Endodermal cell (in vitro differentiated cells): Measurements from ENCODE around the gene GAS6. TPM values are rescaled to one million over a fixed set of nuclear protein-coding genes. Genes with fewer than 3 reads are reported as not detected.
A peak's percentile ranks its signal among the peaks of the same experiment; 100 is the strongest.

Experiments used
- DNase-seq: peaks from one replicate; pipeline ENCODE4 v3.0.0-alpha.2; 2017
- H3K27ac ChIP-seq: 2 replicates; pipeline ENCODE4 v1.5.1; 2013; ENCODE audit warnings: mild to moderate bottlenecking, low read depth, low read length, moderate library complexity
- H3K27me3 ChIP-seq: 2 replicates; pipeline ENCODE4 v1.6.1; 2013; ENCODE audit warnings: mild to moderate bottlenecking, low read length, moderate library complexity; ENCODE audit not compliant: insufficient read depth, control insufficient read depth, poor library complexity, severe bottlenecking
- H3K36me3 ChIP-seq: 2 replicates; pipeline ENCODE4 v1.7.0; 2013; ENCODE audit warnings: mild to moderate bottlenecking, low read length, moderate library complexity; ENCODE audit not compliant: control insufficient read depth, insufficient read depth
- H3K4me1 ChIP-seq: one replicate; pipeline ENCODE4 v1.7.0; 2013; ENCODE audit warnings: low read length; ENCODE audit not compliant: control insufficient read depth, insufficient read depth
- H3K4me3 ChIP-seq: 2 replicates; pipeline ENCODE4 v1.5.1; 2013; ENCODE audit warnings: mild to moderate bottlenecking, low read length, moderate library complexity
- H3K9ac ChIP-seq: 2 replicates; pipeline ENCODE4 v1.6.1; 2013; ENCODE audit warnings: mild to moderate bottlenecking, low read length, moderate library complexity; ENCODE audit not compliant: poor library complexity, severe bottlenecking; ENCODE audit errors: extremely low read depth
- H3K9me3 ChIP-seq: 2 replicates; pipeline ENCODE4 v1.6.1; 2013; ENCODE audit warnings: mild to moderate bottlenecking, low read length, moderate library complexity; ENCODE audit not compliant: control insufficient read depth
- H3K27ac Mint-ChIP-seq: 2 replicates; pipeline ENCODE4 v1.8.0; 2020; ENCODE audit warnings: mixed read lengths
- H3K27me3 Mint-ChIP-seq: 2 replicates; pipeline ENCODE4 v1.8.0; 2021; ENCODE audit warnings: mild to moderate bottlenecking, mixed read lengths; ENCODE audit not compliant: insufficient read depth
- H3K36me3 Mint-ChIP-seq: 2 replicates; pipeline ENCODE4 v1.8.0; 2020; ENCODE audit warnings: low read depth, mixed read lengths
- H3K4me1 Mint-ChIP-seq: 2 replicates; pipeline ENCODE4 v1.8.0; 2020; ENCODE audit warnings: mixed read lengths
- H3K4me3 Mint-ChIP-seq: 2 replicates; pipeline ENCODE4 v1.8.0; 2020; ENCODE audit warnings: mild to moderate bottlenecking, moderate library complexity, mixed read lengths
- H3K9me3 Mint-ChIP-seq: 2 replicates; pipeline ENCODE4 v1.8.0; 2020; ENCODE audit warnings: mild to moderate bottlenecking, mixed read lengths
- WGBS, 2 experiments: methylation state at CpG; one replicate each; pipeline versions ENCODE4 v1.1.5 to v1.1.7; 2013; ENCODE audit warnings: missing lambda C conversion rate in 2 of 2, mixed read lengths in 1 of 2; ENCODE audit not compliant: insufficient coverage in 1 of 2, insufficient read length in 1 of 2; 5-methylcytosine and 5-hydroxymethylcytosine counted together
- total RNA-seq, 2 donors: library from RNA; stranded (reverse); fragmentation: NEBNext Ultra II Directional in 1 of 2; extraction: Animal tissue kit (Norgen Biotek cat#: 25700) in 1 of 2; gene quantifications; 2 replicates in 1 of 2; 3 replicates in 1 of 2; pipeline ENCODE4 v1.2.1, GENCODE V29; 2021
- TF ChIP-seq, protein P1 (sequence below): fragments of 200-600 bp; sonication (generic); conservative IDR thresholded peaks from 2 replicates; pipeline ENCODE4 v1.5.0; 2021; ENCODE audit warnings: antibody characterized with exemption, mild to moderate bottlenecking

Gene GAS6
- total RNA-seq, 2 donors from 2014 or later = 45.7 to 49.6 TPM

DNA sequence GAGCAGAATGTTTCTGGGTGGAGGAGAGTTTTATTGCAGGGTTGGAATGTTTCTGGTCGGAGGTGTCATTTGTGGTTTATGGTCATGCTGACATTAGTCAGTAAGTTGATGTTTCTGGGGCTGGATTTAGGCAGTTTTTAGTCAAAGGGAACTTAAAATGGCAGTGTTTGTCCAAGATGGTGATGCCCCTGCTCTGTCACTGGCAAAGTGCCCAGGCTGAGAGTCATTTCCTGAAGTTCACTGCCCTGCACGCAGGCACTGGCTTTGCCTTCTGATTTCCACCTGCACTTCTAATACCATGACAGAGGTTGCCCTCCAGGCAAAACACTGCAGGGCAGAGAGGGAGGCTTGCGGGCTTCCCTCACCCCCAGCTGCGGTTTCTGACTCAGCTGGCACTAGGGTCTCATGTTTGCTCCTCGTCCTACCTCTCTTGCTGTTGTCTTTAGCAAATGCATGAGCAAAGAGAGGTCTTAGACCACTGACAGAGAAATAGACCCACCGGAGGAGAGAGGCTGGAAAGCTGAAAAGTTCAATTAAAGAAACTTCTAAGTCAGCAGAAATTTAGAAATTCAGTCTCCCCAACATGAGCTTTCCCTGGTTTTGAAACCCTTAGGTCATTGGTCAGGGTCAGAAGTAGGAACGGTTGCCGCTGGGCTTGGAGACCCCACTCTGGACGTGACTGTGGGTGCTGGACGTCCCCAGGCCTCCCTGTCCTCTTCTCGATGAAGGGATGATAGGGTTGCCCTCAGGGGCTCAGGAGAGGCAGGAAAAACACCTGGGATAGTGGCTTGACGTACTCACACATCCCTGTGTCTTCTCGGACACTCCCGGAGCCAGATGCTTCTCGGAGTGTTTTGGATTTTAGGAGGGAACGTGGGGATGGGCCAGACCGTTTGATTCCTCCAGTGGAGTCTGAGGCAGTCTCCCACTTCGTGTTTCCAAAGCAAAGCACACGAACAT lies 78.5 kb downstream of the GAS6 start:
- H3K27me3 Mint-ChIP-seq = peaks cover 2% of the 10 kb centered on the region
- Histone ChIP-seq H3K4me3 (no peak overlapping the region), H3K9me3 (no peaks in the 10 kb centered on the region), H3K4me1 (no peaks in the 10 kb centered on the region), H3K27ac (no peak overlapping the region), H3K36me3 (no peaks in the 10 kb centered on the region), H3K9ac (no peak overlapping the region), H3K27me3 (peaks cover 5% of the 10 kb centered on the region)
- peak; percentile 24 for DNase-seq
- no peaks in the 10 kb centered on the region for H3K4me1 Mint-ChIP-seq
- TF ChIP-seq, protein P1, sequence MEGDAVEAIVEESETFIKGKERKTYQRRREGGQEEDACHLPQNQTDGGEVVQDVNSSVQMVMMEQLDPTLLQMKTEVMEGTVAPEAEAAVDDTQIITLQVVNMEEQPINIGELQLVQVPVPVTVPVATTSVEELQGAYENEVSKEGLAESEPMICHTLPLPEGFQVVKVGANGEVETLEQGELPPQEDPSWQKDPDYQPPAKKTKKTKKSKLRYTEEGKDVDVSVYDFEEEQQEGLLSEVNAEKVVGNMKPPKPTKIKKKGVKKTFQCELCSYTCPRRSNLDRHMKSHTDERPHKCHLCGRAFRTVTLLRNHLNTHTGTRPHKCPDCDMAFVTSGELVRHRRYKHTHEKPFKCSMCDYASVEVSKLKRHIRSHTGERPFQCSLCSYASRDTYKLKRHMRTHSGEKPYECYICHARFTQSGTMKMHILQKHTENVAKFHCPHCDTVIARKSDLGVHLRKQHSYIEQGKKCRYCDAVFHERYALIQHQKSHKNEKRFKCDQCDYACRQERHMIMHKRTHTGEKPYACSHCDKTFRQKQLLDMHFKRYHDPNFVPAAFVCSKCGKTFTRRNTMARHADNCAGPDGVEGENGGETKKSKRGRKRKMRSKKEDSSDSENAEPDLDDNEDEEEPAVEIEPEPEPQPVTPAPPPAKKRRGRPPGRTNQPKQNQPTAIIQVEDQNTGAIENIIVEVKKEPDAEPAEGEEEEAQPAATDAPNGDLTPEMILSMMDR = no peak
- H3K4me3 Mint-ChIP-seq = no peak overlapping the region
- H3K9me3 Mint-ChIP-seq = peaks cover 6% of the 10 kb centered on the region
- no peak overlapping the region for H3K27ac Mint-ChIP-seq
- H3K36me3 Mint-ChIP-seq = peaks cover 3% of the 10 kb centered on the region
- WGBS, 2 experiments = 89 to 93% methylated on average over 16 to 19 of the region's 19 CpGs

DNA sequence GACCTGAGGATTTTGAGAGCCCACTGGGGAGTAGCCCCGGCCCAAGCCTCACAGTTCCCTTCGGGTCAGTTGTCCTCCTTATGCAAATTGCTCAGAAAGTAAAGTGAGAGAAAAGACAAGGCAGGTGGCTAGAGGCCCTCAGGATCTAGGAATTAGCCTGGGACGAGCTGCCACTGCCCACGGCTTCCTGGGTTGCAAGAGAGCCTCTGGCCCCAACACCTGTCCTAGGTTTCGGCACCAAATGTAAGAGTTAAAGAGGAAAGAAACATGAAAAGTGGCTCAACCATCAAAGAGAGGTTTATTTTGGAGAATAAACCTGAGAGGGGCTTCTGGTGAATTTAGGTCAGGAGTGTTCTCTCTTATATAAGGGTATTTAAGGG lies 79.2 kb downstream of the GAS6 start:
- no peak for DNase-seq
- H3K27ac ChIP-seq = no peak overlapping the region

DNA sequence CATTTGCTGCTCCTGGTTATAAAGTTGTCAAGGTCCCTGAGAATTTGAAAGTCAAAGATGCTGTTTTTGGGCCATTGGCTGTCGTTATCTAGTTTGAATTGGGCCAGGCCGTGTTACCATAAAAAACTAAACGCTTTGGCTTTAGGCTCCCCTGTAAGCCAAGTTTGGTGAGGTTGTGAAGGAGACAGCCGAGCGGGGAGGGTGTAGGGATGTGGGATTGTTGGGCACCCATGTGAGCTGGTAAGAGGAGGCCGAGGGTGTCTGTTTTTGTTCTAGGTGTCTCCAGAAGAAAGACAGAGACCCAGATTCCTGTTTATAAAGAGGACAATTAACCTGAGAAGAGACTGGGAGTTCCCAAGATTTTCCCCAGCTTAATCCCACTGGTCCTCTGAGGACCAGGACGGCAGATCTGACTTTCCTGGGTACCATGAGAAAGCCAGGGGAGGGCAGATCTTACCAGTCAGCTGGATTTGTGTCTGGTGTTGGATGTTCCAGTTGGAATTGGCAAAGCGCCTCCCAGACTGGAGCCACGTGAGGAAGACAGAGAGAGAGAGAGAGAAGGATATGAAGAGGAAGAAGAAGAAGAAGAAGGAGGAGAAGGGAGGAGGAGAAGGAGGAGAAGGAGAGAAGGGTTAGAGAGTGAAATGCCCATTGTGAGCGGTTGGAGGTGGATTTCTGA lies 79.8 kb downstream of the GAS6 start:
- Histone ChIP-seq H3K9ac (no peak overlapping the region), H3K27me3 (peaks cover 9% of the 10 kb centered on the region), H3K36me3 (no peaks in the 10 kb centered on the region), H3K27ac (no peak overlapping the region), H3K4me1 (no peaks in the 10 kb centered on the region), H3K9me3 (no peaks in the 10 kb centered on the region), H3K4me3 (no peak overlapping the region)
- WGBS, 2 experiments = 80 to 86% methylated on average over 7 to 10 of the region's 10 CpGs
- H3K4me1 Mint-ChIP-seq = no peaks in the 10 kb centered on the region
- H3K9me3 Mint-ChIP-seq = peaks cover 6% of the 10 kb centered on the region
- no peak overlapping the region for H3K27ac Mint-ChIP-seq
- DNase-seq = no peak
- H3K27me3 Mint-ChIP-seq = peaks cover 2% of the 10 kb centered on the region
- TF ChIP-seq, protein P1 = no peak
- peaks cover 3% of the 10 kb centered on the region for H3K36me3 Mint-ChIP-seq
- H3K4me3 Mint-ChIP-seq = no peak overlapping the region

More for the DNA sequence above, 79.2 kb downstream of the GAS6 start:
- Mint-ChIP-seq H3K4me1 (no peaks in the 10 kb centered on the region), H3K27ac (no peak overlapping the region), H3K36me3 (peaks cover 3% of the 10 kb centered on the region), H3K9me3 (peaks cover 6% of the 10 kb centered on the region), H3K27me3 (peaks cover 2% of the 10 kb centered on the region), H3K4me3 (no peak overlapping the region)
- TF ChIP-seq, protein P1 = no peak
- Histone ChIP-seq H3K9me3 (no peaks in the 10 kb centered on the region), H3K36me3 (no peaks in the 10 kb centered on the region), H3K4me1 (no peaks in the 10 kb centered on the region), H3K4me3 (no peak overlapping the region), H3K9ac (no peak overlapping the region), H3K27me3 (peaks cover 5% of the 10 kb centered on the region)
- 80 to 84% methylated on average over 3 to 5 of the region's 5 CpGs for WGBS, 2 experiments
